ENCODE measurements around the gene CLDN8. TPM values are rescaled to one million over a fixed set of nuclear protein-coding genes. Genes with fewer than 3 reads are reported as not detected.

Gene CLDN8
- total RNA-seq, 1 experiment from 2014 or later = not detected

GRCh38 chr21:30251781-30252180 lies 35.9 kb upstream of the CLDN8 start:
- no peak overlapping the region for H3K27ac ChIP-seq (ENCODE audit: low read length)
- BruUV-seq (replicated peaks) = no TSS peak
- CTCF ChIA-PET = no interaction called here
- H3K27me3 ChIP-seq (ENCODE audit: control insufficient read depth, insufficient read depth, low read length) = no peaks in the 10 kb centered on the region
- no peaks in the 10 kb centered on the region for H3K9me3 ChIP-seq (ENCODE audit: control insufficient read depth, insufficient read depth, low read depth, low read length)
- intact Hi-C loops (cut with micrococcal nuclease; ENCODE audit: unreplicated experiment) = no loop called here
- no peaks in the 10 kb centered on the region for H3K36me3 ChIP-seq (ENCODE audit: control insufficient read depth, insufficient read depth, low read length)
- ATAC-seq (no peak), DNase-seq (ENCODE audit: low read depth, low spot score) (no peak)
- in situ Hi-C loops (cut with HindIII; ENCODE audit: low pct_unique_long_range_greater_than_20kb, low sequenced_read_pairs) = no loop called here
- TF ChIP-seq POLR2AphosphoS5 (IDR thresholded peaks at IDR 0.05; ENCODE audit: low read depth, low read length) = no peak
- no peak for TF ChIP-seq SIN3A (IDR thresholded peaks at IDR 0.05; ENCODE audit: borderline replicate concordance, insufficient read depth, low read depth, low read length)
- no peak for TF ChIP-seq TCF7L2 (IDR thresholded peaks at IDR 0.05; ENCODE audit: low read depth, low read length)
- H3K4me3 ChIP-seq (ENCODE audit: low read depth in 2 of 2, low read length in 2 of 2) = no peak overlapping the region
- no peaks in the 10 kb centered on the region for H3K4me1 ChIP-seq (ENCODE audit: control insufficient read depth, insufficient read depth, low read length)
- POLR2A ChIA-PET = no interaction called here

- no peak overlapping the region for H3K27ac ChIP-seq (ENCODE audit: low read length)
- no peak overlapping the region for H3K4me3 ChIP-seq (ENCODE audit: low read depth in 2 of 2, low read length in 2 of 2)
- TF ChIP-seq SIN3A (IDR thresholded peaks at IDR 0.05; ENCODE audit: borderline replicate concordance, insufficient read depth, low read depth, low read length) (no peak), POLR2AphosphoS5 (IDR thresholded peaks at IDR 0.05; ENCODE audit: low read depth, low read length) (no peak), TCF7L2 (IDR thresholded peaks at IDR 0.05; ENCODE audit: low read depth, low read length) (no peak), CTCF (IDR thresholded peaks at IDR 0.05) (no peak), REST (IDR thresholded peaks at IDR 0.05; ENCODE audit: insufficient read depth in 1 of 2, low read depth in 2 of 2, low read length in 1 of 2) (no peak)
- ChIA-PET POLR2A (no interaction called here), CTCF (no interaction called here)
- H3K36me3 ChIP-seq (ENCODE audit: control insufficient read depth, insufficient read depth, low read length) = no peaks in the 10 kb centered on the region
- no peaks in the 10 kb centered on the region for H3K4me1 ChIP-seq (ENCODE audit: control insufficient read depth, insufficient read depth, low read length)
- DNase-seq (ENCODE audit: low read depth, low spot score) (no peak), ATAC-seq (no peak)
- in situ Hi-C loops (cut with HindIII; ENCODE audit: low pct_unique_long_range_greater_than_20kb, low sequenced_read_pairs) = no loop called here
- BruUV-seq (replicated peaks) = no TSS peak
- no peaks in the 10 kb centered on the region for H3K9me3 ChIP-seq (ENCODE audit: control insufficient read depth, insufficient read depth, low read depth, low read length)
- no peaks in the 10 kb centered on the region for H3K27me3 ChIP-seq (ENCODE audit: control insufficient read depth, insufficient read depth, low read length)
- intact Hi-C loops (cut with micrococcal nuclease; ENCODE audit: unreplicated experiment) = no loop called here
Measured at GRCh38 chr21:30249936-30250335, 34.0 kb upstream of the CLDN8 start.

- Histone ChIP-seq H3K4me1 (ENCODE audit: control insufficient read depth, insufficient read depth, low read length) (no peaks in the 10 kb centered on the region), H3K4me3 (ENCODE audit: low read depth in 2 of 2, low read length in 2 of 2) (no peak overlapping the region), H3K27me3 (ENCODE audit: control insufficient read depth, insufficient read depth, low read length) (no peaks in the 10 kb centered on the region), H3K36me3 (ENCODE audit: control insufficient read depth, insufficient read depth, low read length) (no peaks in the 10 kb centered on the region), H3K27ac (ENCODE audit: low read length) (no peak overlapping the region), H3K9me3 (ENCODE audit: control insufficient read depth, insufficient read depth, low read depth, low read length) (no peaks in the 10 kb centered on the region)
- no peak for DNase-seq (ENCODE audit: low read depth, low spot score)
- TF ChIP-seq SIN3A (IDR thresholded peaks at IDR 0.05; ENCODE audit: borderline replicate concordance, insufficient read depth, low read depth, low read length) = no peak
- TF ChIP-seq POLR2AphosphoS5 (IDR thresholded peaks at IDR 0.05; ENCODE audit: low read depth, low read length) = no peak
- TF ChIP-seq CTCF (IDR thresholded peaks at IDR 0.05) = no peak
- TF ChIP-seq REST (IDR thresholded peaks at IDR 0.05; ENCODE audit: insufficient read depth in 1 of 2, low read depth in 2 of 2, low read length in 1 of 2) = no peak
- TF ChIP-seq TCF7L2 (IDR thresholded peaks at IDR 0.05; ENCODE audit: low read depth, low read length) = no peak
- POLR2A ChIA-PET = no interaction called here
- no peak for ATAC-seq
- CTCF ChIA-PET = no interaction called here
- in situ Hi-C loops (cut with HindIII; ENCODE audit: low pct_unique_long_range_greater_than_20kb, low sequenced_read_pairs) = no loop called here
- intact Hi-C loops (cut with micrococcal nuclease; ENCODE audit: unreplicated experiment) = no loop called here
- BruUV-seq (replicated peaks) = no TSS peak
Measured at GRCh38 chr21:30248844-30249243, 32.9 kb upstream of the CLDN8 start.

All from Panc1 (cell line).